Mucosa of gallbladder (tissue), 1 donor: ENCODE results near the gene IL18BP. TPM values are rescaled to one million over a fixed set of nuclear protein-coding genes. Genes with fewer than 3 reads are reported as not detected.

Experiments
- DNase-seq: peaks from one replicate; pipeline ENCODE4 v3.0.0-alpha.2; 2020; ENCODE audit warnings: low spot score
- total RNA-seq: library from RNA; stranded (reverse); gene quantifications from one replicate; pipeline ENCODE4 v1.2.1, GENCODE V29; 2021
- donor health status: DM: no; HTN: no; CAD: no.

Gene IL18BP
- total RNA-seq, 1 donor from 2014 or later, result 10.6 TPM

- no peak for DNase-seq
These were observed 47.1 kb downstream of the IL18BP start for GRCh38 chr11:72045849-72046248.

GRCh38 chr11:72048766-72049460 lies 50.2 kb downstream of the IL18BP start:
- DNase-seq, result no peak

Other genes with a start within 250 kb of the IL18BP start
- gene DEFB108B, start 165.7 kb upstream of the IL18BP start, total RNA-seq, result not detected
- gene DEFB131B, start 120.5 kb upstream of the IL18BP start, total RNA-seq, result not detected
- 11.6 TPM for gene XNDC1N, start 70.3 kb upstream of the IL18BP start, total RNA-seq
- 38.7 TPM for gene RNF121, start 69.9 kb upstream of the IL18BP start, total RNA-seq
- 261 TPM for gene NUMA1, start 81.6 kb downstream of the IL18BP start, total RNA-seq
- gene LRRC51, start 81.9 kb downstream of the IL18BP start, total RNA-seq, result 12.9 TPM
- gene LAMTOR1, start 104.4 kb downstream of the IL18BP start, total RNA-seq, result 81.7 TPM
- gene TOMT, start 107.0 kb downstream of the IL18BP start, total RNA-seq, result not detected
- gene ANAPC15, start 113.8 kb downstream of the IL18BP start, total RNA-seq, result 33.3 TPM
- 0.26 TPM for gene FOLR3, start 136.8 kb downstream of the IL18BP start, total RNA-seq
- gene FOLR1, start 193.2 kb downstream of the IL18BP start, total RNA-seq, result 7.0 TPM
- gene FOLR2, start 217.9 kb downstream of the IL18BP start, total RNA-seq, result 18.9 TPM
- 225 TPM for gene INPPL1, start 225.9 kb downstream of the IL18BP start, total RNA-seq
- gene PHOX2A, start 245.3 kb downstream of the IL18BP start, total RNA-seq, result 0.14 TPM